ENCODE measurements around the gene APOBEC3A.
"Not testable (repeated sequence)": the region's sequence is repeated elsewhere in the genome, so short reads cannot be mapped to it uniquely, and the experiment has no call there.

Gene APOBEC3A

DNA sequence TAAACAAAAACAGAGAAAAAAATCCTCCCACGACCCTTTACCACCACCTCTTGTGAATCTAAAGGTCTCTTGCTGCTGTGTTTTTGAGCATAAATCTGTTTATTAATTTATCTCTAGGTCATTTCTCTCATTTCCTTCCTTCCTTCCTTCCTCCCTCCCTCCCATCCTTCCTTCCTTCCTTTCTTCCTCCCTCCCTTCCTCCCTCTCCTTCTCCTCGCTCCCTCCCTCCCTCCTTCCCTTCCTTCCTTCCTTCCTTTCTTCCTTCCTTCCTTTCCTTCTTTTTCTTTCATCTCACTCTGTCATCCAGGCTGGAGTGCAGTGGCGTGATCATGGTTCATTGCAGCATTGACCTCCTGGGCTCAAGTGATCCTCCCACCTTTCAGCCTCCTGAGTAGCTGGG is 13.5 kb upstream of the APOBEC3A start:
- no peak for DNase-seq

DNA sequence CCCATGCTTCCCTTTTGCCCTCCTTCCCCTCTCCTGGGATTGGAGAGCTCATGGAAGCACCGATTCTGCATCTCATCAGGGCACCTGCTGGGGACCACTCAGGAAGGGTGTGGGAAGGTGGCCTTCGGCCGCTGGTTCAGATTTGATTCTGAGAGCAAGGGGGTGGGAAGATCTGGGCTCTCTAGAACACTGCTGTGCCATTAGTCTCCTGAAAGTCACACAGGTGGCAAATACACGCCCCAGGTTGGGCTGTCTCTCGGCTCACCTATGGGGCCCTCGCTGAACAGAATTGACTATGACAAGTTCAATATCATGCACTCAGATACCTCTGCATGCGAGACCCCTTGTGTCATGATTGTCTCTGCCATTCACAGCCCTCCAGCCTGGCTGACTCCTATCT is 12.8 kb upstream of the APOBEC3A start:
- no peak for DNase-seq

DNA sequence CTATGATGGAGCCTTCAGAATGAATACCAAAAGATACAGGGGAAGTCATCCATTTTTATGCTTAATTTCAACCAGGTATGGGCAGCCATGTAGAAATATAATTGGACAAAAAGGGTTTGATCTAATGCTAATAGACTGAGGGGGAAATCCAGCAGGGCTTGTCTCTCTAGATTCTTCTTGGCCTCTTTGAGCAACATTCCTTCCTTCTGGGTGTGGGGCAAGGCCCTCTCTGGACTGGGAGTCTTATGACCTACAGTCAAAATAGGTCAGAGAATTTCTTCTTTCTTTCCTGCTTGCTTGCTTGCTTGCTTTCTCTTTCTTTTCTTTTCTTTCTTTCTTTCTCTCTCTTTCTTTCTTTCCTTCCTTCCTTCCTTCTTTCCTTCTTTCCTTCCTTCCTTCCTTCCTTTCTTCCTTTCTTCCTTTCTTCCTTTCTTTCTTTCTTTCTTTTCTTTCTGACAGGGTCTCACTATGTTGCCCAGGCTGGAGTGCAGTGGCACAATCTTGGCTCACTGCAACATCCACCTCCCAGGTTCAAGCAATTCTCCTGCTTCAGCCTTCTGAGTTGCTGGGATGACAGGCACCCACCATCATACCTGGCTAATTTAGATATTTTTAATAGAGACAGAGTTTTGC is 11.6 kb upstream of the APOBEC3A start:
- not testable (repeated sequence) for DNase-seq

DNA sequence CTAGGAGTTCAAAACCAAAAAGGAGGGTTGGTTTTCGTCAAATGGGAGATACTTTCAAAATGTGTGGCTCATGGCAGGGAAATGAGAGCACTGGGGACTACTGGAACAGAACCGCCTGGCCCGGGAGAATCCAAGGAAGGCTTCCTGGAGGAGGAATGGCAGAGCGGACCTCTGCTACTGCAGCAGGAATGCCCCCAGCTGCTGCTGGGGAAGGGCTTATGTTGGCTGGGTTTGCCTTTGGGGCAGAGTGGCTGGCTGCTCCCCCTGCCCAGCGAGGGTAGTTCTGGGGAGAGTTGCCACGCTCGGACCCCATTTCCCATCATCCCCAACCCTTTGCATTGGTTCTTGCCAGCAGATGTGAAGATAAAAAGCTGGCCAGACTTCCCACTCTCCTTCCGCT is 10.6 kb upstream of the APOBEC3A start:
- DNase-seq, result no peak

DNA sequence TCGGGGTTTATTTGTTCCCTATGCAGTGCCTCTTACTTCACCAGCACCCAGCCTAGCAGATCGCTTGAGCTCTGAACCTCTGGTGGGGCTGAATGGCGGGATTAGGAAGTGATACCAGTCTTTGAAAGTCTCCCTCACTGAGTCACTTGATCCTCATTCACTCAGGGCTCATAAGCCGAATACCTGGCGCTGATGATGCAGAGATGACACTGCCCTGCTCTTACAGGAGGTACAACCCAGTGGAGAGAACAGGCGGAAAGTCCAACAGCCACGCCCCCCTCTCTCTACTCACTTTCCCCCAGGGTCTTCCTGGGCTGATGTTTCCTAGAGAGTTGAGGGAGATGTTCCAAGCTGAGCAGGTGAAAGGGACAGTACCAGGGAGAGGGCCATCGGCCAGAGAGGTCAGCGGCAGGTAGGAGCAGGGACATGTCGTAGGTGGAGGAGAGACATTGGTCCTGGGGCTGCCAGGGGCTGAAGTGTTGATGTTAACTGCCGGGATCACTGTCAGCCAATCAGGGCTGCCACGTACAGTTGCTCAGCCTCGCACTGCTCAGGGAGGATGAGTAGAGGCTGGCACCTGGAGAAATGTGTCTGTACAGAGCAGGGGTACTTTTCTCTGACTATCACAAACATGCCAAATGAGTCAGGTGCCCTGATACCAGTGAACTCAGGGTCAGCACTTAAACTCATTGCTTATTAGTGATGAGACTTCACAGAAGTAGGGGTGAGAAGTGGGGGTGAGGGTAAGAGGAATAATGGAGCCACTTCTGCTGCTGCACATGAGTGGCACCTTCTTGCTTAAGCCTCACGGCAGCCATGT is 9.9 kb upstream of the APOBEC3A start:
- DNase-seq, result no peak

DNA sequence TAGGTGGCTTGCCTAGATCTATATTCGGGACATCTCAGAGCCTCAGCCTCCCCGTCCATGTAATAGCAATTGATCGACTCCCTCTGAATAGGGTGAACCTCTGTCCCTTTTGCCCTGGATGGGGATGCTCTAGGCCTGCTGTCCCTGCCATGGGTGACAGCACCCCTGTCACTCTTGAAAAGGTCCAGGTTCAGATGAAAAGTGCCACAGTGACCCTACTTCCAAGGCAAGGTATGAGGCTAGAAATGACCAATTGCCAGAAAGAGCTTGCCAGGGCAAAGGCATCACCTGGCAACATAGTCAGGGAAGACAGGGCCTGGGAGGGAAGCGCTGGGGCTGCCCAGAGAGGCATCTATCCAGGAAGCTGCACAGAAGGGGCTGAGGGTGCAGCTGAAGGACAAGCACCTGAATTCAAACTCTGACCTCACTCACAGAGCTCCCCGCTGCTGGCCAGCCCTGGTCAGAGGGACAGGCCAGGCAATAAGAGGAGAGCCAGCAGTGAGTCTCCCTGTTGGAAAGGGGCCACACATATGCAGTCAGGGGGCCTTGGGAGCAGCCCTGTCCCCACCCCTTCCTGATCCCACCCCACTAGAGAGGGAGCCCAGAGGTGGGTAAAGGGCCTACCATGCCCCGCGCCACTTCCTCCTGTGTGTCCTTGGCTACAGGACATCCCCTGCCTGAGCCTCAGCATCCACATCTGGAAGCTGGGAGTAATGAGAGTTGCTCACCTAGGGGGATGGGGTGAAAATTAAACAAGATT is 9.0 kb upstream of the APOBEC3A start:
- no peak for DNase-seq

DNA sequence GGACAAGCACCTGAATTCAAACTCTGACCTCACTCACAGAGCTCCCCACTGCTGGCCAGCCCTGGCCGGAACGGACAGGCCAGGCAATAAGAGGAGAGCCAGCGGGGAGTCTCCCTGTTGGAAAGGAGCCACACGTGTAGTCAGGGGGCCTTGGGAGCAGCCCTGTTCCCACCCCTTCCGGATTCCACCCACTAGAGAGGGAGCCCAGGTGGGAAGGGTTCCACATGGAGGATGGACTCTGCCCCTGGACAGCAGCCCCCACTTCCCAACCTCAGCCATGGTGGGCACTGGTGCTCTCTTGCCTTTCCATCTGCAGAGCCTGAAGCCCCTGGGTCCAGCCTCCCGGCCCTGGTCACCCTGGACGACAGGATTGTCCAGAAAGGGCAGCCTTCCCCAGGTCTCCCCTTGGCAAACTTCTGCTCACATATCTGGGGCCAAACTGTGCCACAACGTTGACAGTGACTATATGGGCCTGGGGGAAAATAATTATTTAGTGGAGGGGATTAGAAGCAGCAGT is 7.5 kb upstream of the APOBEC3A start:
- DNase-seq, result no peak

DNA sequence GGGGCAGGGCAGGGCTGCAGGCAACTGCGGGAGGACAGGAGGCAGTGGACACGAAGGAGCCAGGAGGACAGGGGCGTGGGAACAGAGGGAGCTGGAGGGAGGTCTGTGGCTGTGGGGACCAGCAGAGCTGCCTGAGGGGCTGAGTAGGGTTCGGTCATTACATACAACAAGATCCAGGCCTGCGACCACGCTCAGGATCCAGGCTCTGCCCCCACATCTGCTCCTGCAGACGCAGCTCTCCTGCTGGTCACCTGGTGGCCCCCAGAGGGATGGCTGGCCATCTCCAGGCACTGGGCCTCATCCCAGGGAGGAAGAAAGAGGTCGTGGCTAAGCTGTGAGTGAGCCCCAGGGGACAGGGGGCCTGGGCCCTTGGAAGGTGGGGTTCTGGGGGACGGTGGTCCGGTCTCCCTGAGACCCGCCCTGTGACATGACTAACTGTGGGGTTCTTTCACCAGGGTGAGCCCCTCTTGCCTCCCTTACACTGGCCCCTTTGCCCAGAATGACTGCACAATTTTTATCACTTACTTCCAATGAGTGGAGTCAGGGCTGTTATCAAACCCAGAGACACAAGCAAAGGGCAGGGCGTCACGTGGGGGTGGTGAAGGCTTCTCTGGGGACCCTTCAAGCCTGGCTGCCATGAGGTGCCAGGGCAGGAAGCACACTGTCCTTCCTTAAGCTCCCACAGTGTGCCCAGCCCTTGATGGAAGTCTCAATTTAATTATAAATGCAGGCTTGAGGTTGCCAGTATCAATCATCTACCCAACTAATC is 6.7 kb upstream of the APOBEC3A start:
- DNase-seq, result no peak

DNA sequence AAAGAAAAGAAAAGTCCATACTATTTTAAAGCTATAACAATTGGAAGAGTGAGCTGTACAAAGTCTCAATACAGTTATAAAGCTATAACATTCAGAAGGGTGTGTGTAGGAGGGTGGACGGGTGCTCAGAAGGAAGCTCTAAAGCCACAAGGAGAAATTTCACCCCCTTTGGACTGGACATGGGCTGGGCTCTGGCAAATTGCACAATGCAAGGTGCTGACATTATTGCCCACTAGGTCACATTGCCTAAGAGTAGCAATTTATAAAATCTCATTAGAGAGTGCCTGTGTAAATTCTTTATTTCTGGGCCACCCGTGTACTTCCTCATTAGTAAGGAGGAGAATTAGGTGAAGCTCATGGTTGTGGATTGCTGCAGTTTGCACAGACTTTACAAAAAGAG is 5.7 kb upstream of the APOBEC3A start:
- DNase-seq, result no peak

DNA sequence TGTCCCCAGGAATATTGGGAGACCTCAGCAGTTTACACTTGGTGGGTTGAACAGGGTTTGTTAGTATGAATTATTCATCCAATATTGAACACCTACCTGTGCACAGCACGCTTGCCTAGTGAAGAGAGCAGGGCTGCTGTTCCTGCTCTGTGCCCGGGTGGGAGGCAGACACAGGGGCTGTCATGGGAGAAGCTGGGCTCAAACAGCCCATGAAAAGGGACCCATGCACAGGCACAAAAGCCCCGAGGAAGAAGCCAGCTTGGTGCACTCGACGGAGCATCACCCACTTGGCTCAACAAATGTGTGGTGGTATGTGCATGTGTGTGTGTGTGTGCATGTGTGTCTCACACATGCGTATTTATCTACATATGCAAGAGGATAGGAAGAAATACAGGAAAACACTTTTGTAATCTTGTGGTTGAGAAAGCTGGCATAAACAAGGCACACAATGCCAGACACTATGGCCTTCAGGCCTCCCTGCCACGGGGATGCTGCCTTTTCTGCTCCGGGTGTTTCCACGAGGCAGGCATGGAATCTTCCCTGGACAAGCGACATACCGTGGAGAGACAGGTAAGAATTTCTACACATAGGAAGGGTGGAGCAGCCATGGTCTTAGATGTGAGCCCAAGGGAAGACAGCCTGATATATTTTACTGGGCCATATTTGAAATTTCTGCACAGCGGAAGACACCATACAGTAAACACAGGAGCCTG is 5.0 kb upstream of the APOBEC3A start:
- no peak for DNase-seq

DNA sequence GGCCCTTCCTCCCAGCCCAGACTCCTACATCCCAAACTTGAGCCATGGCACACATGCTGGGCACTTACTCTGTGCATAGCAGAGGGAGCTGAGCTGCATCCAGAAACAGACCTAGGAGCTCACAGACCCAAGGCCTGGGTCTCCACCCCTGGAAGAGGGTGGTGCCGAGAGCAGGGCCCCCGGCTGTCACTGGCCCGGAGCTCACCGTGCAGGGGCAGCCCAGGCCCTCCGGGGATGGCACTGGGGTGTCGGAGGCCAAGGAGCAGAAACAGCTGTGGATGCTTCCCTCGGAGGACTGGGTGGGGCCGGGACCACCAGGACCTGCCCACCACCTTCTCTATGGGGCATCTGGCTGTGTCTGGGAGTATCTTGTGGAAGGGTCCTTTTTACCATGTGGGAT is 4.3 kb upstream of the APOBEC3A start:
- no peak for DNase-seq

DNA sequence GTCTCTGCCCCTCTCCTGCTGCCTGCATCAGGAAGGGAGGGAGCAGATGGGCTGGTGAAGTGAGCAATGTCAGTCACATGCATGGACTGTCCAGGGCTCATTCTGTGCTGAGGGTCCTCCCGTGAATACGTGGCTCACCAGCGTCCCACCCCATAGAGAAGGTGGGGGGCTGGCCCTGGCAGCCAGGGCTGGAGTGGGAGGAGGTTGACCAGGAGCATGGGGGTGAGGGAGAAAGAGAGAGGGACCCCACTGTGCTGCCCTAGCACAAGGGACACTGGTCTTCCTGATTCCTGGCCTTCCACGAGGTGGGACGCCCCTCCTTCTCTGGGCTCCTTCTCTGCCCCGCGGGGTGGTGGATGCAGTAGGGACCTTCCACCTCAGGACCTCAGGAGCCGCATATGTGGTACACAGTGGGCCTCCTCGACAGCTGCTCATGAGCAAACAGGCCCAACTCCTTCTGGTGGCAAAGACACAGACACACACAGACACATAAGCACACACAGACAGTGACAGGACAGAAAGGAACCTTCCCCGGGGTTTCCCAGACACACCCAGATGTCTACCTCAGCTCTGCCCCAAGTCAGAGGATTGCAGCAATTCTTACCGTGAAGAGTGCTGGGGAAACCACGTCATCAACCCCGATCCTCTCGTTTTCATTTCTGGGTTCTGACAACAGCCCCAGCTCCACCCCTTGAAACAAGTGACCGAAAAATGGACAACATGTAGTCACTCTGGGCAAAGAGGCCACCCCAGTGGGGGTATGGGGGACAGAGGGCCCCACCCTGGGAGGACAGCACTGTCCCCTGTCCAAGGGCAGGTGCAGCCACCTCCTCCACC is 3.6 kb upstream of the APOBEC3A start:
- DNase-seq, result no peak

DNA sequence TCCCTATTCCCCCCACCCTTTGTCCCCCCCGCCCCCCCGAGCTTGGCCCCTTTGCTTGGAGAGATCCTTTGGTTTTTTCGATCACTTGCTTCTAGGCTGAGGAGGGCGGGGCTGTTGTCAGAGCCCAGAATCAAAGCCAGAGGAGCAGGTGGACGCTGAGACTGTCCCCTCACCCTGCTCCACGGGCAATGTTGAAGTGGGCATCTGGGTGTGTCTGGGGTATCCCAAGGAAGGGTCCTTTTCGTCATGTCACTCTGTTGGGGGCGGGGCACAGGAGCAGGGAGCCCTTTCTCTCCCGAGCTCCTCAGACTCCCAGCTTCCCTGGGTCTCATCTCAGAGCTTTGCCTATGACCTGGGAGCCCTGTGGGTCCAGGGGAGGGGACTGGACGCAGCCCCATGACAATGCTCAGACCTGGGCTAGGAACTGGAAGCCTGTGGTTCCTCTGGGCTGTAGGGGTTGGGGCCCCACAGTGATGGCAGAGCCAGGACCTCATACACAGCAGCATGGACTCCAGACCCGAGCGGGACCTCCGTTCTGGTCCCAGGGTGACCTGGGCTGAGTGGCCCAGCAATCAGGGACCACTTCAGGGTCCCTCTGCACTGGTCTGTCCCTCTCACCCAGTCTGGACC is 2.9 kb upstream of the APOBEC3A start:
- DNase-seq, result no peak

DNA sequence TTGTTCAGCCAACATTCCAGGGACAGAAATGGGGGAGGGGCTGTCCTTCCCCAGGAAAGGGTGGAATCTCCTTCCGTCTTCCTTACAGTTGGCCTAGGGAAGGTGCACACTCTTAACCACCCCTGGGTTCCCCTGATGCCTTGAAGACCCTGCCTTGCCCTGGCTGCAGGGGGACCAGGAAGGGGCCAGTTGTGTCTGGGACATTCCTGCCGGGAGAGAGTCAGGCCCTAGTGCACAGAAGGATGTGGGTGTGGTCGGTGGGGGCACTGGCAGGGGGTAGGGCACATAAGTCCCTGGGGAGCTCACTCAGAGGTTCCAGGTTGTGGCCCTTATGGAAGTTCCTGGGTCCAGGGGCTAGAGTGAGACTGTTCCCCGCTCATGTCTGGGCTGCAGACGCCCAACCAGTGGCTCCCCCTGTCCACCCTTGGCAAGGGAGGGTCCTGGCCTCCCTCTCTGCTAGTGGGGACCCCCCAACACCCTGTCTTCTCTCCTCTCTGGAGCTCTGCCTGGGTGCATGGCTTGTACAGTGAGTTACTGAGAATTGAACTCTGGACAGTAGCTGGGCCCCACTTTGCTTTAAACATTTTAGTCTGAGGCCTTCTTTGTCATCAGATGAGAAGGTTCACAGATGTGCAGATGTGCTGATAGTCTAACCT is 2.0 kb upstream of the APOBEC3A start:
- DNase-seq, result no peak

DNA sequence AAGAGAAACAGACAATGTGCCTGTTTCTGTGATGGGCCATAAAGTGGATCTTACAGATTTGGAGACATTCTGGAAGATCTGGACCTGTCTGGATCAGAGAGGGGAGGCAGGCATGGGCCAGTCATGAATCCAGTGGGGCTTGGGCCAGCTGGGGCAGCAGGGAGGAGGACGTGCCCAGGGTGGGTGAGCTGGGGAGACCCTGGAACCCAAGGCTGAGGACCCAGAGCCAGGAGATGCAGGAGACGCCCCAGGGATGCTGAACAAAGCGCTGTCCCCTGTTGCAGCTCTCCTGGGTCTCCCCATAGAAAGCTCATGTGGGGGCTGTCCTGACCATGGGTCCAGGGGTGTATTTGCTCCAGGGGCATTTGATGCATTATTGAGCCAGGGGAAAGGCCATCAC is 1.5 kb upstream of the APOBEC3A start:
- DNase-seq, result no peak

DNA sequence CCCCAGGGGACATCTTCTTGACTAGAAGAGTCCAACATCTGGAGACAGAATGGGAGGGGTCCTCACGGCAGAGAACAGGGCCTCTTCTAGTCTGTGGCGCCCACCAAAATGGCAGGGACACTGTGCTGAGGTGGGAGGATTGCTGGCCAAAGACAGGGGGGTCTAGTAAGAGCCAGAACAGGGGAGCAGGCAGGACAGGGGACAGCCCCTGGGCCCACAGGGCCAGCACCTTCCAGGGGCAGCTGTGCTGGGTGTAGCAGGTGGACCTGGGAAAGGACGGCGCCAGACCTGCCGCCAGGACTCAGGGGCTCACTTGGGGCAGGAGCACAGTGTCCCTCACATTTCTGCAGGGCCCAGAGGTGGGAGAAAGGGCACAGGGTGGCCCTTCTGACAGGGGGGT is 858 bp upstream of the APOBEC3A start:
- no peak for DNase-seq

DNA sequence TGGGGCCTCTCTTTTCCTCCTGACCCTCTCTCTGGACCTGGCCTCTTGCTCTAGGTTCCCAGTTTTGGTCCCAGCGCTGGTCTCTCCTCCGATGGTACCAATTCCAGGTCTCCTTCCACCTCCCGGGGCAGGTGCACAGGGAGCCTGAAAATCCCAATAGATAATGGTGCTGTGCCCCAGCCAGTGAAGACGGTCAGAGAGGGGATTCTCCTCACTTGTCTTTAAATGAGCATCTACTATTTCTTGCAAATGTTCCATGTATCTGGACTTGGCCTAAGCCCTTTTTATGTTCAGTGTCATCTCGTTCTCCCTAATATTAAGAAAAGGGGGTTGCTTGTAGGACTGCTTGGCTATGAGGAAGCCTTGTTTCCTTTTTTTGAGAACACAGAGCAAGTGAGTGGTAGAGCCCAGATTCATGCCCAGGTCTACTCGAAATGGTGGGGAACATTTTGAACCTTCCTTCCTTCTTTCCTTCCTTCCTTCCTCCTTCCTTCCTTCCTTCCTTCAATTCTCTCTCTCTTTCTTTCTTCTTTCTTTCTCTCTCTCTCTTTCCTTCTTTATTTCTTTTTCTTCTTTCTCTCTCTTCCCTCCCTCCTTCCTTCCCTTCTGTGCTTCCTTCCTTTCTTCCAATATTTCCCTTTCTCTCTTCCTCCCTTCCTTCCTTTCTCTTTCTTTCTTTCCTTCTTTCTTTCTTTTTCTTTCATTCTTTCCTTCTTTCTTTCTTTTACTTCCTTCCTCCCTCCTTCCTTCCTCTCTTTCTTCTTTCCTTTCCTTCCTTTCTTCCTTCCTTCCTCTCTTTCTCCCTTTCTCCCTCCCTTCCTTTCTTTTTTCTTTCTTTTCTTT is 620 bp downstream of the APOBEC3A start:
- no peak for DNase-seq

DNA sequence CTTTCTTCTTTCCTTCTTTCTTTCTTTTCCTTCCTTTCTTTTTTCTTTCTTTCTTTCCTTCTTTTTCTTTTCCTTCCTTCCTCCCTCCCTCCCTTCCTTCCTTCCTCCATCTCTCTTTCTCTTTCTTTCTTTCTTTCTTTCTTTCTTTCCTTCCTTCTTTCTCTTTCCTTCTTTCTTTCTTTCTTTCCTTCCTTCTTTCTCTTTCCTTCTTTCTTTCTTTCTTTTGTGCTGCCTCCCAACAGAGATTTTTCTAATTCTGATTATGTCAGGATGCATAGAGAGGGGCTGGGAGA is 1.2 kb downstream of the APOBEC3A start:
- DNase-seq, result not testable (repeated sequence)

DNA sequence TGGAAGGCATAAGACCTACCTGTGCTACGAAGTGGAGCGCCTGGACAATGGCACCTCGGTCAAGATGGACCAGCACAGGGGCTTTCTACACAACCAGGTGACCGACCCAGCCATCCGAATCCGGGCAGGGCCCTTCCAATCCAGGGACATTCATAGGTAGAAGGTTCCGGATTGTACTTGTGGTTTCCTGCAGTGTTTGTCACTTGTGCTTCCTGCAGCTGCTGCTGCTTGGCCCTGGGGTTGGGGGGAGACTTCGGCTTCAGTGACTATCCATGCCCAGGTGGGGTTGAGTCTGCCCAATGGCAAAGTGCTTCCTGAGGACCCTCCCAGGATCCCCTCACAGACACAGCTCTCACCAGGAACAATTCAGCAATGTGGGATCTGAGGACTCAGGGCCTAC is 2.2 kb downstream of the APOBEC3A start:
- no peak for DNase-seq

DNA sequence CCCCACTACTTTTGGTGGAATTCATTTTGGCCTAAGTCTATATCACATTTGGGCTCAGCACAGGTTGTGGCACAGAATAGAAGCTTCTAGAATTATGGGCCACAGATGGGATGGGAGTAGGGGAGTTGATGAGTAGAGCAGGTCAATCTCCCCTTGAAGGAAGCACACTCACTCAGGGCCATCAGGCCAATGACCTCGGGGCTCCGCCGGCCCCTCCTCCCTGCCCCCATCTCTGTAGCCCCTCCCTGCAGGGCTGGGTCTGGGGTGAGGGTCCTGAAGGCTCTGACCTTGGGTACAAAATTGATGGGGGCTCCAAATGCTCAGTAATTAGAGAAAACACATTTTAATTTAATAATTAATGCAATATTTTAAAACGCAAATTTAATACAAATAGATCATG is 3.3 kb downstream of the APOBEC3A start:
- DNase-seq, result not testable (repeated sequence)
